ENCODE measurements around the gene COG5.

- no peak for TF ChIP-seq CTCF (IDR thresholded peaks at IDR 0.05)
- no peak for TF ChIP-seq POLR2A (IDR thresholded peaks at IDR 0.05)
Observed at GRCh38 chr7:107354640-107355039, 209.1 kb downstream of the COG5 start.

All from breast epithelium (tissue), 3 donors.